ENCODE measurements around the gene MAGOH. TPM values are rescaled to one million over a fixed set of nuclear protein-coding genes. Genes with fewer than 3 reads are reported as not detected.

The MAGOH gene
- total and polyA plus RNA-seq, 2 donors (not counting 3 experiments of a cell fraction or from before 2014, with no cell fraction given), result 25.9 to 60.1 TPM

DNA sequence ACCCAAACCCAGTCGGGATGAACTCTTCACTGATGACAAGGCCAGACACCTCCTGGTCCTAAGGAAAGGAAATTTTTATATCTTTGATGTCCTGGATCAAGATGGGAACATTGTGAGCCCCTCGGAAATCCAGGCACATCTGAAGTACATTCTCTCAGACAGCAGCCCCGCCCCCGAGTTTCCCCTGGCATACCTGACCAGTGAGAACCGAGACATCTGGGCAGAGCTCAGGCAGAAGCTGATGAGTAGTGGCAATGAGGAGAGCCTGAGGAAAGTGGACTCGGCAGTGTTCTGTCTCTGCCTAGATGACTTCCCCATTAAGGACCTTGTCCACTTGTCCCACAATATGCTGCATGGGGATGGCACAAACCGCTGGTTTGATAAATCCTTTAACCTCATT is 28.0 kb downstream of the MAGOH start:
- no peaks in the 10 kb centered on the region for H3K9me3 ChIP-seq (replicated peaks; ENCODE audit: control insufficient read depth, insufficient read depth, low read length)
- no peak for DNase-seq (ENCODE audit: low read depth, low spot score)
- TF ChIP-seq FOS (IDR thresholded peaks at IDR 0.05; ENCODE audit: borderline replicate concordance, insufficient read depth, low read length) (no peak), POLR2A (IDR thresholded peaks at IDR 0.05; ENCODE audit: low read depth, low read length) (no peak), GATA2 (IDR thresholded peaks at IDR 0.05; ENCODE audit: insufficient read depth, insufficient read length, low read depth, low read length) (no peak), EZH2 (IDR thresholded peaks at IDR 0.05; ENCODE audit: borderline replicate concordance, low read depth, low read length, severe bottlenecking) (no peak), JUN (IDR thresholded peaks at IDR 0.05; ENCODE audit: borderline replicate concordance, insufficient read depth, insufficient read length, low read depth) (no peak), MYC (IDR thresholded peaks at IDR 0.05; ENCODE audit: low read depth, low read length) (no peak), POLR2AphosphoS5 (IDR thresholded peaks at IDR 0.05; ENCODE audit: insufficient read depth, low read depth, low read length) (no peak)
- TF ChIP-seq, protein P1, sequence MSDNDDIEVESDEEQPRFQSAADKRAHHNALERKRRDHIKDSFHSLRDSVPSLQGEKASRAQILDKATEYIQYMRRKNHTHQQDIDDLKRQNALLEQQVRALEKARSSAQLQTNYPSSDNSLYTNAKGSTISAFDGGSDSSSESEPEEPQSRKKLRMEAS (IDR thresholded peaks at IDR 0.05; ENCODE audit: insufficient read depth, insufficient read length), result no peak
- TF ChIP-seq, protein P2, sequence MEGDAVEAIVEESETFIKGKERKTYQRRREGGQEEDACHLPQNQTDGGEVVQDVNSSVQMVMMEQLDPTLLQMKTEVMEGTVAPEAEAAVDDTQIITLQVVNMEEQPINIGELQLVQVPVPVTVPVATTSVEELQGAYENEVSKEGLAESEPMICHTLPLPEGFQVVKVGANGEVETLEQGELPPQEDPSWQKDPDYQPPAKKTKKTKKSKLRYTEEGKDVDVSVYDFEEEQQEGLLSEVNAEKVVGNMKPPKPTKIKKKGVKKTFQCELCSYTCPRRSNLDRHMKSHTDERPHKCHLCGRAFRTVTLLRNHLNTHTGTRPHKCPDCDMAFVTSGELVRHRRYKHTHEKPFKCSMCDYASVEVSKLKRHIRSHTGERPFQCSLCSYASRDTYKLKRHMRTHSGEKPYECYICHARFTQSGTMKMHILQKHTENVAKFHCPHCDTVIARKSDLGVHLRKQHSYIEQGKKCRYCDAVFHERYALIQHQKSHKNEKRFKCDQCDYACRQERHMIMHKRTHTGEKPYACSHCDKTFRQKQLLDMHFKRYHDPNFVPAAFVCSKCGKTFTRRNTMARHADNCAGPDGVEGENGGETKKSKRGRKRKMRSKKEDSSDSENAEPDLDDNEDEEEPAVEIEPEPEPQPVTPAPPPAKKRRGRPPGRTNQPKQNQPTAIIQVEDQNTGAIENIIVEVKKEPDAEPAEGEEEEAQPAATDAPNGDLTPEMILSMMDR (IDR thresholded peaks at IDR 0.05; ENCODE audit: extremely low read depth in 1 of 2, insufficient read depth in 1 of 2, low read depth in 1 of 2, low read length in 2 of 2), result no peak
- no peaks in the 10 kb centered on the region for H4K20me1 ChIP-seq (replicated peaks; ENCODE audit: control insufficient read depth, extremely low read depth, insufficient read depth, low read length)
- H3K9me1 ChIP-seq (replicated peaks; ENCODE audit: control insufficient read depth, extremely low read depth, insufficient read depth, low read length), result no peaks in the 10 kb centered on the region
- no peaks in the 10 kb centered on the region for H3K4me1 ChIP-seq (ENCODE audit: control insufficient read depth, extremely low read depth, insufficient read depth, low read length)
- no peak overlapping the region for H3K9ac ChIP-seq (replicated peaks; ENCODE audit: extremely low read depth, insufficient read depth, low read length)
- no peak overlapping the region for H2AFZ ChIP-seq (ENCODE audit: low read depth, low read length)
- H3K36me3 ChIP-seq (ENCODE audit: control insufficient read depth in 2 of 2, extremely low read depth in 1 of 2, insufficient read depth in 2 of 2, low read length in 2 of 2), result peaks cover 15 to 18% of the 10 kb centered on the region in 2 experiments
- no peak for FAIRE-seq
- dilution Hi-C loops (cut with MboI; ENCODE audit: extremely low pct_ligation_motif_present, low sequenced_read_pairs), result no loop called here
- CTCF ChIA-PET, result no interaction called here
- no peak overlapping the region for H3K4me2 ChIP-seq (ENCODE audit: insufficient read depth, low read length)
- POLR2A ChIA-PET, result no interaction called here
- BruUV-seq (replicated peaks), result TSS peak; percentile 30
- H3K27ac ChIP-seq (ENCODE audit: insufficient read depth, low read depth, low read length), result no peak overlapping the region
- H3K79me2 ChIP-seq (ENCODE audit: control insufficient read depth, insufficient read depth, low read length), result no peaks in the 10 kb centered on the region
- H3K27me3 ChIP-seq (ENCODE audit: control insufficient read depth in 2 of 2, insufficient read depth in 2 of 2, low read length in 2 of 2), result no peaks in the 10 kb centered on the region
- intact Hi-C loops (cut with micrococcal nuclease), result no loop called here
- no peak overlapping the region for H3K4me3 ChIP-seq (replicated peaks in 1 of 3; ENCODE audit: insufficient read depth in 1 of 3, low read depth in 1 of 3, low read length in 3 of 3)
